DMS53 treated with DMSO at 0.1 percent for 48 hours (cell line): Measurements from ENCODE around the gene RTN4RL2.

ENCODE experiments used
- DNase-seq: peaks from one replicate; lab custom pipeline; 2025; ENCODE audit not compliant: unreplicated experiment; lab: John Stamatoyannopoulos, UW

RTN4RL2 gene

DNA sequence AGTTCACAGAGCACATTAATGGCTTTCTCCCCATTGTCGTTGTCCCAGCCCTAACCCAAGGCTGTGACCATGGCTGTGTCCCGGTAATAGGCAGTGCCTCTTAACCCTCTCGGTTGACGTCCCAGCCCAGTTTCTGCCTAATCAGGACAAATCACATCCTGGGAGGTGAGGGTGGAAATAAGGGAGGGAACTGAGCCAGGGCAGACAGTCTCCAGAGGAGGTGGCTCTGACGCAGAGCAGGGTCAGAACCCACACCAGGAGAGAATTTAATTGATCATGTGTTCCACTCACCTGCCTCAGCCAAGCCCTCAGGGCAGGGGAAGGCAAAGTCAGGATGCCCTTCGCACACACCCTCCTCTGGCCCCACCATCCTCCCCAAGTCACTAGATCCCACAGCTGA, 38.2 kb downstream of the RTN4RL2 start:
- no peak for DNase-seq

GRCh38 chr11:57499413-57499982, 39.2 kb downstream of the RTN4RL2 start:
- no peak for DNase-seq

GRCh38 chr11:57499983-57500461, 39.7 kb downstream of the RTN4RL2 start:
- no peak for DNase-seq

GRCh38 chr11:57500515-57500914, 40.2 kb downstream of the RTN4RL2 start:
- no peak for DNase-seq

GRCh38 chr11:57500926-57501325, 40.6 kb downstream of the RTN4RL2 start:
- DNase-seq = no peak

DNA sequence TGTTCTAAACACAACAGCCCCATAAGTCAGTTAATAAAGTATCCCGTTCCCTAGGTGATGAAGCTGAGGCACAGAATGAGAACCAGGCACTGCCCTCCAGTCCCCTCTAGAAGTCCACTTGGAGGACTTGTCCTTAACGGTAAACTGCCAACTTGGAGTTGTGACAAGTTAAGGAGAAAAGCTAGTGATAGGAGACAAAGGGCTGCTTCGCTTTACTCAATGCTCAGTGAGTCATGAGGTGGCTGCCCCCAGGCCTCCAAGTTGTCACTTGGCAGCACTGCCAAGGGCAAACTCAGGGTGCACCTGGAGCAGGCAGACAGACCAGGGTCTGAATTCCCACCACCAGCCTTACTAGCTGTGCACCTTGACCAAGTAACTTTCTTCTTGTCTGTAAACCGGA, 41.6 kb downstream of the RTN4RL2 start:
- DNase-seq = no peak

DNA sequence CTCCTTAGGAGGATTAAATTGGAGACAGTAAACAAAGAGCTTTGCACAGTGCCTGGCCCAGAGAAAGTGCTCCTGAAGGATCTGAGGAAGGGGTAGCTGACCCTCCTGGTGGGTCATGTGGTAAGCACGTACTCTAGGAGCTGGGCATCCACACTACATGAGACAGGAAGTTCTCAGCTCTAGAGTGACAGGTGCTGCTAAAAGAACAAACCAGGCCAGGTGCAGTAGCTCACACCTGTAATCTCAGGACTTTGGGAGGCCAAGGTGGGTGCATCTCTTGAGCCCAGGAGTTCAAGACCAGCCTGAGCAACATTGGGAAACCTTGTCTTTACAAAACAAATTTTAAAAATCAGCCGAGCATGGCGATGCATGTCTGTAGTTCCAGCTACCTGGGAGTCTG, 42.0 kb downstream of the RTN4RL2 start:
- DNase-seq = no peak

- DNase-seq = no peak
Measured at GRCh38 chr11:57502870-57503269, 42.5 kb downstream of the RTN4RL2 start.

DNA sequence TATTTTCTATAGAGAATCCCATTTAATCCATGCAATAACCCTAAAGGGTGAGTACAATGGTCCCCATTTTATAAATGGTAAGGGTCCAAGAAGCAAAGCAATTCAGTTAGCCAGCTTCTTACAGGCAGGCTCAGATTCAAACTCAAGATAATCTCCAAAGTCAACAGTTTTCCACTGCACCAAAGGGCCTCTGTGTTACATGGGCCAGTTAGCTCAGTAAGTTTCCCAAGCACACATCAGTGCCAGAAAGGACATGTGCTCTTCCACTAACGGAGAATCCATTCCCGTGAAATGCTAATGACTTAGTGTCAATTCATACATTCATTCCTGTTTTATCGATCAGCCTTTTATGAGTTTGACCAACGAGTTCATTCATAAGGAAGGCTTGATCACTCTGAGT, 44.2 kb downstream of the RTN4RL2 start:
- no peak for DNase-seq

DNA sequence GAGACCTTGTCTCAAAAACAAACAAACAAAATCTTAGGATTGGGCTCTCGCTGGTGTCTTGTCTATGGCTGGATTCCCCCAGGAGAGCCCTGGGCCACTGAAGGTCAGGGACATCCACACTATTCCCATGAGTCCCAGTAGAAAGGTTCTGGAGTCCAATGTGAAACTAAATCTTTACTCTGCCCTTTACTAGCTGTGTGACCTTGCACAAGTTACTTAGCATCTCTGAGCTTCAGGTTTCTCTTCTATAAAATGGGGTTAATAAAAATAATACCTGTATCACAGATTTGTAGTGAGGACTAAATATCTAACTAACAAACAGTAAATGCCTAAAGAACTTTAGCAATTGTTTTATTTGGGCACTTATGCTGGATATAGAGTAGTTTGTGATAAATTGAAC, 46.2 kb downstream of the RTN4RL2 start:
- DNase-seq = no peak

DNA sequence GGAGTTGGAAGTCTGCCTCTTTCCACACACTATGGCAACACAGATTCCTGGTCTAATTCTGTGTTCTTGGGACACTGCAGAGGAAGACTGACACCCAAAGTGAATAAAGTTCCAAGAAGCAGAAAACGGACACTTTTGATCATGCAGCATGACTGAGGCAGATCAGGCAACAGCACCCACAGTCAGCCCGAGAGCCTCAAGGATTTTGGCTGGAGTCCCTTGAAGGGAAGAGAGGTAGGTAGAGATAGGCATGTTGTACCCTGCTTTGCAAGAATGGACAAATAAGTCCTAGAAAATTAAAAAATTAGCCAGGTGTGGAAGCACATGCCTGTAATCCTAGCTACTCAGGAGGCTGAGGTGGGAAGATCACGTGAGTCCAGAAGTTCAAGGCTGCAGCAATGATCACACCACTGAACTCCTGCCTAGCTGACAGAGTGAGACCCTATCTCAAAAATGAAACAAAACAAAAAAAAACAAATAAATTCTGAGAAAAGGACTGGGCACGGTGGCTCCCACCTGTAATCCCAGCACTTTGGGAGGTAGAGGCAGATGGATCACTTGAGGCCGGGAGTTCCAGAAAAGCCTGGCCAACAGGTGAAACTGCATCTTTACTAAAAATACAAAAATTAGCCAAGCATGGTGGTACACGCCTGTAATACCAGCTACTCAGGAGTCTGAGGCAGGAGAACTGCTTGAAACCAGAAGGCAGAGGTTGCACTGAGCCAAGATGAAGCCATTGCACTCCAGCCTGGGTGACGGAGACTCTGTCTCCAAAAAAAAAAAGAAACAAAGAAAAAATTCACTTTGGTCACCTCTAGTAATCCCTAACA, 48.2 kb downstream of the RTN4RL2 start:
- no peak for DNase-seq

- DNase-seq = no peak
Measured at GRCh38 chr11:57511741-57512430, 51.6 kb downstream of the RTN4RL2 start.

DNA sequence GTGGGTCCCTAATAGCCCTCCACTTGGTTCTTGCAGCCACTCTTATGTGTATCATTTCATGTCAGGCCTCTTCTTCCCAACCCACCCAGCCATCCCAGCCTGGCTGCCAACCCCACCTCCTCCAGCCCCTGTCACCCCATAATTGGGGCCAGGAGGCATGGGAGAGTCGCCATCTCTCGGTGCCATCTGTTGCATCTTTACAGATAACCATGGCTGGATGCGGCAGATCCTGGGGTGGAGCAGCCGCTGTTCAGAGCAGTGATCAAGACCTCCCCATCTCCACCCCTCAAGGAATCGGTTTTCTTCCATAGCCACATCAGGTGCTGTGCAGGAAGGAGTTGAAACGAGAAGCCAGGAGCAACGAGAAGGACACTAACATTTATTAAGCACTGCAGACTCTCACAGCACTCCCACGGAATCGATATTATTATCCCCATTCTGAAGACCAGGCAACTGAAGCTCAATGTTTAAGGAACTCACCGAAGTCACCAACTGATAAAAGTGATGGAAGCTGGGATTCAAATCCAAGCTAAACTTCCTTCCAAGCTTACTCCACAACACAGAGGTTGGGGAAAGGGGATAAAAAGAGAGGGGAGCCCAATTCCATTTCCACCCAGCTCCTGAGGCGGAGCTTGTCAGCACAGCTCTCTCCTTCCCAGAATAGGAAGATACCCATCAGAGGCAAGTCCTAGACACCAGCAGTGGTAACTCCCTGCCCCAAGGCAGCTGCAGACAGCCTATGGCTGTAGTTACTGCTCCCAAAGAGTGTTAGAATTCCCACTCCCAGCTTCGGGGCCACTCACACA, 52.5 kb downstream of the RTN4RL2 start:
- no peak for DNase-seq

GRCh38 chr11:57513452-57513795, 53.1 kb downstream of the RTN4RL2 start:
- DNase-seq = no peak

GRCh38 chr11:57513911-57514537, 53.7 kb downstream of the RTN4RL2 start:
- no peak for DNase-seq

- no peak for DNase-seq
Measured at GRCh38 chr11:57514538-57515331, 54.4 kb downstream of the RTN4RL2 start.

DNA sequence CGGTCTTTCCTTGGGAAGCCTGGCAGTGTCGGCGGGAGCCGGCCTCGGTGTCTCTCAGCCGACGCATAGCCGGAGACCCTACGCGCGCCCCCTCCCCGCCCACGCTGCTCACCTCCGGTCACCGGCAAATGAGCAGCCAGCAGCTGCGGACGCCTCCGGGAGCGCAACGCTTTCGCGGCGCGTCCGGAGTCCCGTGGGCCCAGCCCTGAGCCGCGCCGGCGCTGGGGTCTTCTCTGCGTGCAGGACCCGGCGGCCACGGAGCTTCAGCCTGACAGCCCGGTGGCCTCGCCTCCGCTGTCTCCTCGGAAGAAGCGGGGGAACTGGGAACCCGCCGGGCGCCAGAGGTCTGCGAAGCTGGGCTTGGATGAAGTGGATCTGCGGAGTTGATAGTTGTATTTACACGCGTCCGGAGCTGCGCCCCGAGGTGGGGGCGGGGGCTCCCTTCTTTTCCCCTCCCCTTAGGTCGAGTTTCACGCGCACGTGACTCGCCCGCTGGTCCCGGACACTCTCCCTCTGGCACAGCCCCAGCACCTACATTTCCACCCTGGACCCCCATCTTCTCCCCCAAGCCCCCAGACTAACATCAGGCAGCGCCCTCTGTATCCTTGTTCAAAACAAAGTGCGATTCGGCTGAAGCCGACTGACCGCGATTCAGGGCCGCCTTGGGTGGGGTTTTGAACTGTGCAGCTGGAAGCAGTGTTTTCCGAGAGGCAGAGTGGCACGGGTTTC, 55.2 kb downstream of the RTN4RL2 start, which contains the start of gene SLC43A1:
Gene SLC43A1 (minus strand): TSS at position 371 of the 729 bp plus-strand sequence. CDS start 1,591 bp downstream, outside the sequence.
- no peak for DNase-seq

- DNase-seq = no peak
Measured at GRCh38 chr11:57516061-57516443, 55.7 kb downstream of the RTN4RL2 start.

DNA sequence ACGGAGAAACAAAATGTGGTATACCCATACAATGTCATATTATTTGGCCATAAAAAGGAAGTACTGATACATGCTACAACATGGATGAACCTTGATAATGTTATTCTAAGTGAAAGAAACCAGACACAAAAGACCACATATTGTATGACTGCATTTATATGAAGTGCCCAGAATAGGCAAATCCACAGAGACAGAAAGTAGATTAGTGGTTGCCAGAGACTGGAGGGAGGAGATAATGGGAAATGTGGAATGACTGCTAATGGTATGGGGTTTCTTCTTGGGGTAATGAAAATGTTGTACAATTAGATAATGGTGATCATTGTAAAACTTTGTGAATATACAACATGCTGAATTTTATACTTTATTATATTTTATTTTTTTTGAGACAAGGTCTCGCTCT, 60.8 kb downstream of the RTN4RL2 start:
- no peak for DNase-seq
